ENCODE measurements around the gene IL9R. TPM values are rescaled to one million over a fixed set of nuclear protein-coding genes. Genes with fewer than 3 reads are reported as not detected.

The IL9R gene
- total RNA-seq, 1 experiment from 2014 or later: not detected

GRCh38 chrX:156000361-156000926 lies 2.9 kb downstream of the IL9R start:
- DNase-seq (no peak), ATAC-seq (no peak)
- H3K27me3 ChIP-seq (ENCODE audit: low read length): no peaks in the 10 kb centered on the region
- no peaks in the 10 kb centered on the region for H3F3A ChIP-seq (ENCODE audit: low read length, unreplicated experiment)
- H3K4me2 ChIP-seq (ENCODE audit: low read length): no peak overlapping the region
- H3K36me3 ChIP-seq (ENCODE audit: low read depth, low read length): no peaks in the 10 kb centered on the region
- no peak overlapping the region for H3K9ac ChIP-seq (ENCODE audit: low read length)
- H3K9me3 ChIP-seq (ENCODE audit: low read length): no peaks in the 10 kb centered on the region
- H3K4me1 ChIP-seq (ENCODE audit: insufficient read depth, low read length): no peaks in the 10 kb centered on the region
- TF ChIP-seq EZH2 (IDR thresholded peaks at IDR 0.05; ENCODE audit: low read length, unreplicated experiment): no peak
- TF ChIP-seq EZH2phosphoT487 (IDR thresholded peaks at IDR 0.05; ENCODE audit: borderline replicate concordance, low read length): no peak
- TF ChIP-seq CTCF (conservative IDR thresholded peaks at IDR 0.05; ENCODE audit: low read depth, low read length): no peak
- H3K4me3 ChIP-seq (ENCODE audit: low read length): no peak overlapping the region
- ChIA-PET POLR2A (ENCODE audit: unreplicated experiment) (no interaction called here), CTCF (no interaction called here)
- no peaks in the 10 kb centered on the region for H4K20me1 ChIP-seq (ENCODE audit: low read length)
- no peaks in the 10 kb centered on the region for H3K9me2 ChIP-seq (replicated peaks; ENCODE audit: low read length)
- H3K79me2 ChIP-seq (ENCODE audit: low read length): no peaks in the 10 kb centered on the region
- H2AFZ ChIP-seq (ENCODE audit: low read length): no peak overlapping the region
- intact Hi-C loops (cut with micrococcal nuclease): no loop called here
- no peak overlapping the region for H3K27ac ChIP-seq (ENCODE audit: low read length)
- BruUV-seq (replicated peaks): no TSS peak

- ChIA-PET POLR2A (ENCODE audit: unreplicated experiment) (no interaction called here), CTCF (no interaction called here)
- DNase-seq (no peak), ATAC-seq (no peak)
- H3K27me3 ChIP-seq (ENCODE audit: low read length): no peaks in the 10 kb centered on the region
- no TSS peak for BruUV-seq (replicated peaks)
- H3F3A ChIP-seq (ENCODE audit: low read length, unreplicated experiment): no peaks in the 10 kb centered on the region
- H3K4me1 ChIP-seq (ENCODE audit: insufficient read depth, low read length): no peaks in the 10 kb centered on the region
- TF ChIP-seq EZH2phosphoT487 (IDR thresholded peaks at IDR 0.05; ENCODE audit: borderline replicate concordance, low read length) (no peak), CTCF (conservative IDR thresholded peaks at IDR 0.05; ENCODE audit: low read depth, low read length) (no peak), EZH2 (IDR thresholded peaks at IDR 0.05; ENCODE audit: low read length, unreplicated experiment) (no peak)
- no peak overlapping the region for H3K27ac ChIP-seq (ENCODE audit: low read length)
- no peak overlapping the region for H3K4me2 ChIP-seq (ENCODE audit: low read length)
- intact Hi-C loops (cut with micrococcal nuclease): no loop called here
- no peak overlapping the region for H3K9ac ChIP-seq (ENCODE audit: low read length)
- H4K20me1 ChIP-seq (ENCODE audit: low read length): no peaks in the 10 kb centered on the region
- H3K79me2 ChIP-seq (ENCODE audit: low read length): no peaks in the 10 kb centered on the region
- no peaks in the 10 kb centered on the region for H3K9me2 ChIP-seq (replicated peaks; ENCODE audit: low read length)
- no peak overlapping the region for H2AFZ ChIP-seq (ENCODE audit: low read length)
- no peaks in the 10 kb centered on the region for H3K9me3 ChIP-seq (ENCODE audit: low read length)
- H3K4me3 ChIP-seq (ENCODE audit: low read length): no peak overlapping the region
- H3K36me3 ChIP-seq (ENCODE audit: low read depth, low read length): no peaks in the 10 kb centered on the region
Observed at GRCh38 chrX:156001001-156001666, 3.6 kb downstream of the IL9R start.

GRCh38 chrX:156001667-156002021 lies 4.1 kb downstream of the IL9R start:
- H3K36me3 ChIP-seq (ENCODE audit: low read depth, low read length): no peaks in the 10 kb centered on the region
- no peak overlapping the region for H3K4me3 ChIP-seq (ENCODE audit: low read length)
- DNase-seq (no peak), ATAC-seq (no peak)
- ChIA-PET CTCF (no interaction called here), POLR2A (ENCODE audit: unreplicated experiment) (no interaction called here)
- no peaks in the 10 kb centered on the region for H3K9me3 ChIP-seq (ENCODE audit: low read length)
- no peak overlapping the region for H3K27ac ChIP-seq (ENCODE audit: low read length)
- BruUV-seq (replicated peaks): no TSS peak
- H3K27me3 ChIP-seq (ENCODE audit: low read length): no peaks in the 10 kb centered on the region
- no peak overlapping the region for H2AFZ ChIP-seq (ENCODE audit: low read length)
- no peak overlapping the region for H3K9ac ChIP-seq (ENCODE audit: low read length)
- H3K9me2 ChIP-seq (replicated peaks; ENCODE audit: low read length): no peaks in the 10 kb centered on the region
- no peaks in the 10 kb centered on the region for H3K79me2 ChIP-seq (ENCODE audit: low read length)
- no peaks in the 10 kb centered on the region for H4K20me1 ChIP-seq (ENCODE audit: low read length)
- no peaks in the 10 kb centered on the region for H3K4me1 ChIP-seq (ENCODE audit: insufficient read depth, low read length)
- TF ChIP-seq CTCF (conservative IDR thresholded peaks at IDR 0.05; ENCODE audit: low read depth, low read length) (no peak), EZH2 (IDR thresholded peaks at IDR 0.05; ENCODE audit: low read length, unreplicated experiment) (no peak)
- H3K4me2 ChIP-seq (ENCODE audit: low read length): no peak overlapping the region
- H3F3A ChIP-seq (ENCODE audit: low read length, unreplicated experiment): no peaks in the 10 kb centered on the region
- intact Hi-C loops (cut with micrococcal nuclease): no loop called here

All from PC-3 (cell line).